Measurements from ENCODE around the gene UBE2E3. TPM values are rescaled to one million over a fixed set of nuclear protein-coding genes. Genes with fewer than 3 reads are reported as not detected.

Gene UBE2E3
- total and polyA plus RNA-seq, 2 experiments from 2014 or later: 111 to 112 TPM

DNA sequence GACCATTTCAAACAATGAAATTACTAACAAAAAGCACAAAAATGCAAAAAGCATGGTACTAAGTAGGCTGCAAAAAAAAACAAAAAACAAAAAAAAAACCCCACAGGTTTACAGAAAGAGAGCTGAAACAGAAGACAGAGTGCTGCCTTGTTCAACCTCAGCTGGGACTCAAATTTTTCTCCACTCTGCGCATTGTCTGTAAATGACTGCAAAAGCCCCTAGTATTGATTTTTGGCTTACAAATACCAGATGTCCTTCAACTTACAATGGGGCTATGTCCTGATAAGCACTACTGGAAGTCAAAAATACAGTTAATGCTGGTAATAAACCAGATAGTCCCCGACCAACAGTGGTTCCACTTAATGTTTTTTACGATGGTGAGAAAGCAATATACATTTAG, 42.2 kb downstream of the UBE2E3 start (continued):
- TF ChIP-seq ZNF462 (CRISPR knock-in tag; IDR thresholded peaks at IDR 0.05): no peak
- no peak for TF ChIP-seq JUNB (IDR thresholded peaks at IDR 0.05; ENCODE audit: unreplicated experiment)
- no peak for TF ChIP-seq EZH2 (IDR thresholded peaks at IDR 0.05; ENCODE audit: low read depth, unreplicated experiment)
- TF ChIP-seq POLR2AphosphoS5 (IDR thresholded peaks at IDR 0.05; ENCODE audit: low read depth): no peak
- no peak for TF ChIP-seq CREB1 (CRISPR knock-in tag; IDR thresholded peaks at IDR 0.05; ENCODE audit: low read depth)

- H3K27me3 Mint-ChIP-seq (ENCODE audit: insufficient read depth, low read depth, poor library complexity): peaks cover 4% of the 10 kb centered on the region
- H3K4me1 Mint-ChIP-seq: peaks cover 20% of the 10 kb centered on the region
- H3K9me3 Mint-ChIP-seq: no peaks in the 10 kb centered on the region
- Histone ChIP-seq H3K27me3 (ENCODE audit: insufficient read depth) (no peaks in the 10 kb centered on the region), H2AFZ (no peak overlapping the region), H3F3A (replicated peaks; ENCODE audit: low read depth) (no peaks in the 10 kb centered on the region), H3K4me1 (ENCODE audit: insufficient read depth) (no peaks in the 10 kb centered on the region), H3K4me2 (no peak overlapping the region), H3K4me3 (no peak overlapping the region), H3K36me3 (ENCODE audit: insufficient read depth) (no peaks in the 10 kb centered on the region), H3K9me2 (ENCODE audit: insufficient read depth) (no peaks in the 10 kb centered on the region), H3K79me2 (replicated peaks; ENCODE audit: insufficient read depth) (peaks cover 97% of the 10 kb centered on the region), H4K20me1 (replicated peaks; ENCODE audit: insufficient read depth) (no peaks in the 10 kb centered on the region; the same call in 1 of the 2 replicates), H3K27ac (ENCODE audit: low read depth) (no peak overlapping the region)
- no peak overlapping the region for H3K4me3 Mint-ChIP-seq
- no peak for ATAC-seq
- no peaks in the 10 kb centered on the region; the same call in 2 of the 3 replicates for H3K36me3 Mint-ChIP-seq (ENCODE audit: low read depth)
- no peak for DNase-seq (ENCODE audit: low spot score)
- no peak overlapping the region for H3K27ac Mint-ChIP-seq
- TF ChIP-seq STAT1 (IDR thresholded peaks at IDR 0.05; ENCODE audit: unreplicated experiment) (no peak), REST (IDR thresholded peaks at IDR 0.05; ENCODE audit: unreplicated experiment) (no peak), NANOG (IDR thresholded peaks at IDR 0.05; ENCODE audit: borderline replicate concordance) (no peak), EZH2phosphoT487 (IDR thresholded peaks at IDR 0.05; ENCODE audit: unreplicated experiment) (no peak)
- TF ChIP-seq, protein P1, sequence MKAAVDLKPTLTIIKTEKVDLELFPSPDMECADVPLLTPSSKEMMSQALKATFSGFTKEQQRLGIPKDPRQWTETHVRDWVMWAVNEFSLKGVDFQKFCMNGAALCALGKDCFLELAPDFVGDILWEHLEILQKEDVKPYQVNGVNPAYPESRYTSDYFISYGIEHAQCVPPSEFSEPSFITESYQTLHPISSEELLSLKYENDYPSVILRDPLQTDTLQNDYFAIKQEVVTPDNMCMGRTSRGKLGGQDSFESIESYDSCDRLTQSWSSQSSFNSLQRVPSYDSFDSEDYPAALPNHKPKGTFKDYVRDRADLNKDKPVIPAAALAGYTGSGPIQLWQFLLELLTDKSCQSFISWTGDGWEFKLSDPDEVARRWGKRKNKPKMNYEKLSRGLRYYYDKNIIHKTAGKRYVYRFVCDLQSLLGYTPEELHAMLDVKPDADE (IDR thresholded peaks at IDR 0.05): no peak
These were observed 44.6 kb downstream of the UBE2E3 start for GRCh38 chr2:181025004-181025403.

Measured in GM23338 (cell line).